Activated CD4-positive, alpha-beta T cell treated with anti-CD3 and anti-CD28 coated beads, Interleukin-2, amount 50 U/mL, for 48 hours (primary cell): ENCODE results near the gene DSTYK.
"Not testable (repeated sequence)": the region's sequence is repeated elsewhere in the genome, so short reads cannot be mapped to it uniquely, and the experiment has no call there.

Experiments
- DNase-seq, 2 experiments: peaks; one replicate each; pipeline ENCODE4 v3.0.0-alpha.2; 2020

Gene DSTYK

GRCh38 chr1:205171369-205171768 is 40.1 kb downstream of the DSTYK start:
- no peak for DNase-seq

GRCh38 chr1:205170532-205171269 is 40.8 kb downstream of the DSTYK start:
- no peak for DNase-seq

DNA sequence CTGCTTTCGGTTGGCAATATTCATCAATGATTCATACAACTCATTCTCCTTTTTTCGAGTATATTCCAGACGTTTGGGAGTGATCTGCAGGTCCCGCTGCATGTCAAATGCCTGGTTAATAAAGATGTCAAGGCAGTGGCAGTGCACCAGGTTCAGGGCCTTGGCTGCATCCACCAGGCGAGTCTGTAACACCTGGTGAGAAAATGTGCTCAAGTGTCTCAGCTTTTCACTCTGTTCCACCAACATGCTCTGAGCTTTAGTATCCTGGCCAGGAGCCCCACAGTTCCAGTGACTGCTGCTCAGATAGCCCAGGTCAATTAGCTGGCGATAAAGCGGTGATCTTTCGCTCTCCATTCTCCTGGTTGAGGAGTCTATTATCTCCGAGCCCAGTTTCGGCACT is 42.3 kb downstream of the DSTYK start:
- DNase-seq = no peak

DNA sequence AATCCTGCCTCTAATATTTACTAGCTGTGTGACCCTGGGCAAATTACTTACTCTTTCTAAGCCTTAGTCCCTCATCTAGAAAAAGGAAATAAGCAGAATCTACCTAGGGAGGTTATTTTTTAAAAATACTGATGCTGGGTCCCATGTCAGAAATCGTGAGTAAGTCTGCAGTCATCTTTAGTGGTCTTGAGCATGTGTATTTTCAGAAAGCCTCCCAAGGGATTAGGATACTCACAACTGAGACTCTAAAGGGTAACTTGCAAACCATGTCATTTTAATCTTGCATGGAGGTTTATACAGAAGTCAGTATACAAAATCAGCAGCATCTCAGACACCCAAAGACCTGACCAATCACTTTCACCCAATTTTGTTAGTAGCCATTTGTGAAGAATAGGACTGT is 43.2 kb downstream of the DSTYK start:
- no peak for DNase-seq

DNA sequence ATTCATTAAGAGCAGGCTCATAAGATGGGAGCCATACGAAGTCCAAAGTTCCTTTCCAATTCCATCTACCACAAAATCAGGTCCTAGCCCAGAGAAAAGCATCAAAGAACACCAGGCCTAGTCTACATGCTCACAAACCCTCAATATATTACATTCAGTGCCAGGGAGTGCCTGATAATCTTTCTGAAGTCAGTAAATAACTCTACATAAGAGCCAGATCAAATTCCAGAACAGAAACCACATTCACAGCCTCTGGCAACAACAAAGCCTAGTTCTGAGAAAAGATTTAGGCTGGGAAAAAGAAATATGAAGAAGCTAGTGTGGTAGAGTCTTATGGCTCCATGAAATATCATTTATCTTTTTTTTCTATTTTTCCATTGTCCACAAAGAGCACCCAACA is 49.2 kb downstream of the DSTYK start:
- no peak for DNase-seq

DNA sequence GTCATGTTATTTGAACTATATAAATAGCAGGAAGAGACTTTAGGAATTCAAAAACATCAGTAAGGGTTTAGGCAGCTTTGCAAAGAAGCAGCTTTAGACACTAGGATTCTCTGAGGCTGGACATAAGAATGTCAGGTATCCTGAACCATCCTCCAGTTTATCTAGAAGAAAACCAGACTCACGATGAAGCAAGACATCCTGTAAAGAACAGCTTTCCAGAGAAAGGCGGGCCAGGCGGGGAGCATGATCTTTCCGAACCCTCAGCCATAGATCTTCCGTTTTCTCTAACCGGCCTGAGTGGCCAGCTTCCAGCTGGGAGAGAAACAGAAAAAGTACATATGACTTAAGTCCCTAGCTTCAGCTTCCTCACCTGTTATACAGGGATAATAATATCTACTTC is 50.4 kb downstream of the DSTYK start:
- DNase-seq = no peak

DNA sequence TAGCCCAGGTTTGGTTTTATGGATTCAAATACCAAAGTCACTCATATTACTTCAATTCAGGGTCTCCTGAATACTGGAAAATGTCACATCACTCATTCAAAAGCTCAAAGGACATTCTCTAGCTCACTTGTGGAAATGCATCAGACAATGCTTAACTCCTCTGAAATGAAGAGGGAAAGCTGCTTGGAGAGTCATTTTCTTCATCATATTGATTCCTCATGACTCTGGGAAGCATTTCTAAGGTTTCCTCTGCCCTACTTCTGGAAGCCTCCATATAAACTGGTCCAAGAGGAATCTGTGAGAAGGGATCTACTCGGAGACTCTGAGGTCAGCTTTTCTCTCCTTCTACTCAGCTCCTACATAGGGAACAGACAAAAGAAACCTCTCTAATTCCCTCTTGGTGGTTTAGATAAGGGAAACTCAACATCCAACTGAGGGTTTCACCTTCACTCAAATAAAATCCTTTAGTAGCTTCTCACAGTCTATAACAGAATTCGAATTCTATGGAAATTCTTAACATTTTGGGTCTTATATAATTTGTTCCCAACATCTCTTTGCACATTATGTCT is 53.4 kb downstream of the DSTYK start:
- no peak for DNase-seq

DNA sequence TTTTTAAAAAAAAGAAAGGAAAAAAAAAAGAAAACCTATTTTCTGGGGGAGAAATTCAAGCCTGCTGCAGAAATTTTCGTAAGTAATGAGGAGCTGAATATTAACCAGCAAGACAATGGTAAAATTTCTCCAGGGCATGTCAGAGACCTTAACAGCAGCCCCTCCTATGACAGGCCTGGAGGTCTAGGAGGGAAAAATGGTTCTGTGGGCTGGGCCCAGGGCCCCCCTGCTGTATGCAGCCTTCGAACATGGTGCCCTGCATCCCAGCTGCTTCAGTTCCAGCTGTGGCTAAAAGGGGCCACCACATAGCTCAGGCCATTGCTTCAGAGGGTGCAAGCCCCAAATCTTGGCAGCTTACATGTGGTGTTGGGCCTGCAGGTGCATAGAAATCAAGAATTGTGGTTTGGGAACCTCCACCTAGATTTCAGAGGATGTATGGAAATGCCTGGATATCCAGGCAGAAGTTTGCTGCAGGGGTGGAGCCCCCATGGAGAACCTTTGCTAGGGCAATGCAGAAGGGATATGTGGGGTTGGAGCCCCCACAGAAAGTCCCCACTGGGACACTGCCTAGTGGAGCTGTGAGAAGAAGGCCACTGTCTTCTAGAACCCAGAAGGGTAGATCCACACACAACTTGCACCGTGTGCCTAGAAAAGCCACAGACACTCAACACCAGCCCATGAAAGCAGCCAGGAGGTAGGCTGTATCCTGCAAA is 55.7 kb downstream of the DSTYK start:
- DNase-seq = not testable (repeated sequence)

GRCh38 chr1:205152505-205152904 is 59.0 kb downstream of the DSTYK start:
- no peak for DNase-seq

GRCh38 chr1:205150651-205151428 is 60.7 kb downstream of the DSTYK start:
- DNase-seq = no peak

- DNase-seq = no peak
These were observed 64.2 kb downstream of the DSTYK start for GRCh38 chr1:205147191-205147835.

- no peak for DNase-seq
These were observed 66.8 kb downstream of the DSTYK start for GRCh38 chr1:205144751-205145150.

- DNase-seq = no peak
These were observed 67.3 kb downstream of the DSTYK start for GRCh38 chr1:205144046-205144720.

DNA sequence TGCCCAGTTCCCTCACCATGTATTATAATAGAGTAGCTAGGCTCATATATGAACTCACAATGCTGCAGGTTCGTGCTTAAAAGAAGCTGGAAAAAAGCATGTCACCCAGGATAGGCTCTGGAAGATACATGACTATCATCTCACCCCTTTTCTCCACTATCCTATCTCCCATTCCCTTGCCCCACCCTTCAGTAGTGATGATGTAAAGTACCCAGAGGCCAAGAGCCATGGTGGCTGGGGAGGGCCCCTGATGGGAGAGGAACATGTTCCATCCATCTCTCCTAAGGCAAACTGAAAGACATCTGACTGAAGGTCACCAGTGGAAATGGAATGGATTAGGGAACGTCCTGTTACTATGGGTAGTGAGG is 69.4 kb downstream of the DSTYK start:
- no peak for DNase-seq

- peak; percentile 79 to 83 for DNase-seq
These were observed 70.0 kb downstream of the DSTYK start for GRCh38 chr1:205141236-205142101.

- no peak for DNase-seq
These were observed 71.4 kb downstream of the DSTYK start for GRCh38 chr1:205140113-205140512.

DNA sequence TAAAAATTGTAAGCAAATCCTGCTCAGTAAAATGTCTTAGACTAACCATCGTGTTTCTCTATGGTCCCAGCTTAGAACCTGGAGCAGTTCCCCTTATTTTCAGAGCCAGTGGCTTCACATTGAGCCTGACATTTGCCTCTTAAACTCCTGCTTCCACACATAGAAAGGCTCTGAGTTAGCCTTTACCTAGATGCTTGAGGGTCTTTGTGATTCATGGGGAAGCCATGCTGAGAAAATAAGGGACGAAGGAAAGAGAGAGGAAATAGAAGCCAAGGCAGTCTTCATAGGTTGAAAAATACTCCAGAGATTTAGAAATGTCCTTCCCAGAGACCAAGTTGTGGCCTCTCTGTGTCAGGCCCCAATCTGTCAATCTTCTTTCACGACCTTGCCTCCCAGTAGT is 73.6 kb downstream of the DSTYK start:
- DNase-seq = no peak

DNA sequence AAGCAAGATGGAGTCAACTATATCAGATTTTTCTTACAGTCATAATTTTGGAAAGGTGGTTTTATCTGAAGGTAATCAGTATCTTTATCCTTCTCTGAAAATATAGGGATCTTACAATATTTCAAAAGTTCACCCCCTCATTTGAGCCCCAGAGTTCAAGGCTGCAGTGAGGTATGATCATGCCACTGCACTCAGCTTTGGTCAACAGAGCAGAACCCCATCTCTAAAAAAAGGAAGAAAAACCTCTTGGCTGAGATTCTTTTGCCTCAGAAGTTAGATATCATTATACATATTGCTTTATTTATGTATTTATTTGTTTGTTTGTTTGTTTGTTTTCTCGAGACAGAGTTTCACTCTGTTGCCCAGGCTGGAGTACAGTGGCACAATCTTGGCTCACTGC is 78.2 kb downstream of the DSTYK start:
- no peak for DNase-seq

DNA sequence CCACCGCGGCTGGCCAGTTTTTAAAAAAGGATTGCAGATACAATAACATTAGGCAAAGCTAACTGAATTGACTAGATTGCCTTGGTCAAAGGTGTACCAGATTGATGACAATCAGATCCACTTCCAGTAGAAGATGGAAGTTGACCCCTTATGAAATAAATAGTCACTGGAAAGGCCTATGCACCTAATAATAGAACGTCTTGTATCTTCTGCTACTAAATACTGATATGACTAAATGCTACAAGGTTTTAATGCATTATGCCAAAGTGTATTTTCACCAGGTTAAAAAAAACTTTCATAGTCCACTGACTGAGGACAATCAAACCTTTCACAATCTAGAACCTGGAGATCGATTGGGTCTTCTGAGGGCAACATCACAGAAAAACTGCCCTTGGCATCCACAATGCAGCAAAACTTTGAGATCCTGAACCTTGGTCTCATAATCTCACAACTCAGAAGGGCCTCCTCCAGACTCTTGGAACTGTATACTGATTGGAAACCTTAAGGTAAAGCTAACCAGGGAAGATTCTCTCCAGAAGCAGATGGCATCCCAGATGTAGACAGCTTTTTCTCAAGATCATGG is 82.0 kb downstream of the DSTYK start:
- DNase-seq = no peak

- no peak for DNase-seq
These were observed 83.5 kb downstream of the DSTYK start for GRCh38 chr1:205128050-205128449.

- no peak for DNase-seq
These were observed 83.9 kb downstream of the DSTYK start for GRCh38 chr1:205127646-205128045.
